Gastroesophageal sphincter (tissue), 3 donors: ENCODE measurements around the gene AFAP1.

Source experiments
- CTCF ChIP-seq, 4 experiments: fragments of 200-600 bp in 2 of 4; fragments of 450-650 bp in 2 of 4; sonication (generic) in 1 of 4; IDR thresholded peaks; one replicate each; pipeline ENCODE4 v1.5.1; 2017 to 2019; ENCODE audit warnings: antibody characterized with exemption in 4 of 4, mild to moderate bottlenecking in 2 of 4, moderate library complexity in 2 of 4
- POLR2A ChIP-seq, 2 donors: fragments of 450-650 bp; IDR thresholded peaks; one replicate each; pipeline ENCODE4 v1.6.1; 2017; ENCODE audit warnings: antibody characterized with exemption in 2 of 2, mild to moderate bottlenecking in 2 of 2, moderate library complexity in 1 of 2
- POLR2AphosphoS5 ChIP-seq: sonication (generic); formaldehyde crosslinking; IDR thresholded peaks from one replicate; pipeline ENCODE4 v1.6.1; 2017; ENCODE audit warnings: antibody characterized with exemption

GRCh38 chr4:7714176-7714575 lies 225.5 kb downstream of the AFAP1 start:
- TF ChIP-seq CTCF (IDR thresholded peaks at IDR 0.05) (no peak), POLR2AphosphoS5 (no peak), POLR2A (IDR thresholded peaks at IDR 0.05) (no peak)
